ENCODE results near the gene BARX2.

BARX2 gene

GRCh38 chr11:129443276-129443675, 67.6 kb downstream of the BARX2 start:
- no peak for DNase-seq

- no peak for DNase-seq
Observed at GRCh38 chr11:129444274-129444673, 68.6 kb downstream of the BARX2 start.

GRCh38 chr11:129445226-129445625, 69.6 kb downstream of the BARX2 start:
- DNase-seq = no peak

GRCh38 chr11:129446572-129446971, 70.9 kb downstream of the BARX2 start:
- DNase-seq = no peak

- DNase-seq = no peak
Observed at GRCh38 chr11:129447654-129448239, 72.1 kb downstream of the BARX2 start.

- no peak for DNase-seq
Observed at GRCh38 chr11:129451524-129451923, 75.9 kb downstream of the BARX2 start.

- DNase-seq = no peak
Observed at GRCh38 chr11:129453293-129453721, 77.7 kb downstream of the BARX2 start.

GRCh38 chr11:129455101-129455500, 79.5 kb downstream of the BARX2 start:
- DNase-seq = no peak

- DNase-seq = no peak
Observed at GRCh38 chr11:129455756-129456655, 80.4 kb downstream of the BARX2 start.

GRCh38 chr11:129457321-129457720, 81.7 kb downstream of the BARX2 start:
- no peak for DNase-seq

- DNase-seq = no peak
Observed at GRCh38 chr11:129458278-129458677, 82.6 kb downstream of the BARX2 start.

GRCh38 chr11:129458756-129459535, 83.3 kb downstream of the BARX2 start:
- DNase-seq = no peak

- no peak for DNase-seq
Observed at GRCh38 chr11:129460714-129461113, 85.1 kb downstream of the BARX2 start.

- DNase-seq = no peak
Observed at GRCh38 chr11:129484068-129484467, 108.4 kb downstream of the BARX2 start.

GRCh38 chr11:129489249-129489648, 113.6 kb downstream of the BARX2 start:
- no peak for DNase-seq

GRCh38 chr11:129490004-129490403, 114.4 kb downstream of the BARX2 start:
- no peak for DNase-seq

GRCh38 chr11:129493746-129494145, 118.1 kb downstream of the BARX2 start:
- no peak for DNase-seq
